ENCODE measurements around the gene PAPOLB. TPM values are rescaled to one million over a fixed set of nuclear protein-coding genes. Genes with fewer than 3 reads are reported as not detected.

The PAPOLB gene
- total and polyA plus RNA-seq, 2 of the 8 experiments (the other 6 are each of a cell fraction or from before 2014, with no cell fraction given) = 0.02 to 0.15 TPM

DNA sequence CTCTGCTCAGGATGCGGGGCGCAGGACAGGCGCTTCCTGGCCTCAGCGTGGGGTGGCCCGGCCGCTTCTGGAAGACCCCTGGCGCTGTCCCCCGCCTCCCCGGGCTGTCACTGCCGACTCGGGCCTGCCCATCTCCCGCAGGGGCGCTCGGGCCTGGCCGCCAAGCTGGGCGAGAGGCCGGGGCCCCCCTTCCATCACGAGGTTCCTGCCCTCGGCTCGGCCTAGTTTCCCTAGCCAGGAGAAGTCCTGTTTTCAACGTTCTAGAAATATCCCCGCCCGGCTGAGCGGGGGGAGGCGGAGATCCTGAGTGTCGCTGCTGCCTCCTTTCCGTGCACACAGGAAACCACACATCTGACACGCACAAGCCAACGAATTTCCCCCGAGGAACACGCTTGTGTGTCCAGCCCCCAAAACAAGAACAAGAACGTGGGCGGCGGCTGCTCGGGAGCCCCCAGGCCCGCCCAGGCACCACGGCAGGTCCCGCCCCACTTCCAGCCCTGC is 52.7 kb downstream of the PAPOLB start (continued):
- no peak for TF ChIP-seq CREB1 (IDR thresholded peaks at IDR 0.05)

Measured in H1 (cell line).